GM23248 (cell line): ENCODE results near the gene TMEM237. TPM values are rescaled to one million over a fixed set of nuclear protein-coding genes. Genes with fewer than 3 reads are reported as not detected.

ENCODE experiments used
- DNase-seq: peaks from one replicate; pipeline ENCODE4 v3.0.0-alpha.2; 2015
- H2AFZ ChIP-seq: fragments of 200-600 bp; sonication (generic); 2 replicates; pipeline ENCODE4 v1.6.1; 2016; ENCODE audit warnings: antibody characterized with exemption
- H3F3A ChIP-seq: fragments of 200-600 bp; sonication (generic); 2 replicates; pipeline ENCODE4 v1.6.1; 2016; ENCODE audit warnings: mild to moderate bottlenecking, antibody characterized with exemption, mixed run types; ENCODE audit not compliant: insufficient read depth
- H3K27ac ChIP-seq: fragments of 200-600 bp; sonication (generic); 2 replicates; pipeline ENCODE4 v1.5.1; 2016; ENCODE audit warnings: mild to moderate bottlenecking
- H3K27me3 ChIP-seq: fragments of 200-600 bp; sonication (generic); replicated peaks from 2 replicates; pipeline ENCODE4 v1.6.1; 2016; ENCODE audit warnings: mild to moderate bottlenecking; ENCODE audit not compliant: insufficient read depth
- H3K36me3 ChIP-seq: fragments of 200-600 bp; sonication (generic); 2 replicates; pipeline ENCODE4 v1.6.1; 2016; ENCODE audit warnings: low read depth, mild to moderate bottlenecking
- H3K4me1 ChIP-seq: fragments of 200-600 bp; sonication (generic); 2 replicates; pipeline ENCODE4 v1.6.1; 2016; ENCODE audit warnings: mild to moderate bottlenecking; ENCODE audit not compliant: insufficient read depth
- H3K4me2 ChIP-seq: fragments of 200-600 bp; sonication (generic); one replicate; pipeline ENCODE4 v1.6.1; 2016; ENCODE audit warnings: mild to moderate bottlenecking; ENCODE audit not compliant: unreplicated experiment
- H3K4me3 ChIP-seq: fragments of 200-600 bp; sonication (generic); 2 replicates; pipeline ENCODE4 v1.5.1; 2016; ENCODE audit warnings: mild to moderate bottlenecking
- H3K79me2 ChIP-seq: fragments of 200-600 bp; sonication (generic); 2 replicates; pipeline ENCODE4 v1.6.1; 2016; ENCODE audit warnings: mild to moderate bottlenecking; ENCODE audit not compliant: insufficient read depth
- H3K9ac ChIP-seq: fragments of 200-600 bp; sonication (generic); 2 replicates; pipeline ENCODE4 v1.6.1; 2016; ENCODE audit warnings: mild to moderate bottlenecking
- H3K9me2 ChIP-seq: fragments of 200-600 bp; sonication (generic); 2 replicates; pipeline ENCODE4 v1.6.1; 2016; ENCODE audit warnings: mixed run types, mild to moderate bottlenecking, moderate library complexity; ENCODE audit not compliant: insufficient read depth
- H3K9me3 ChIP-seq: fragments of 200-600 bp; sonication (generic); one replicate; pipeline ENCODE4 v1.6.1; 2017; ENCODE audit warnings: low read depth
- H4K20me1 ChIP-seq: fragments of 200-600 bp; sonication (generic); 2 replicates; pipeline ENCODE4 v1.6.0; 2016; ENCODE audit not compliant: insufficient read depth
- EZH2 ChIP-seq: fragments of 200-600 bp; sonication (generic); IDR thresholded peaks from 2 replicates; pipeline ENCODE4 v1.6.1; 2018; ENCODE audit warnings: antibody characterized with exemption, mild to moderate bottlenecking; ENCODE audit not compliant: insufficient read depth, poor library complexity, severe bottlenecking
- EZH2phosphoT487 ChIP-seq: fragments of 200-600 bp; sonication (generic); IDR thresholded peaks from 2 replicates; pipeline ENCODE4 v1.6.1; 2018; ENCODE audit warnings: antibody characterized with exemption, moderate library complexity, mild to moderate bottlenecking, low read depth; ENCODE audit not compliant: insufficient read depth
- WGBS, 2 experiments: methylation state at CpG; one replicate each; pipeline ENCODE4 v1.1.6; 2015 to 2017; ENCODE audit warnings: low lambda C conversion rate in 2 of 2, low coverage in 1 of 2; ENCODE audit errors: missing lambda C conversion rate in 2 of 2; 5-methylcytosine and 5-hydroxymethylcytosine counted together
- in situ Hi-C: fragments of 300-500 bp; cut with MboI; formaldehyde crosslinking; loops from 2 replicates; pipeline ENCODE4 v1.15.0; 2020
- polyA plus RNA-seq: library from polyadenylated mRNA; unstranded; fragments of >200 nt; fragmentation: Nextera tagmentation; extraction: Ambion mirVana; gene quantifications from 2 replicates; pipeline ENCODE4 v1.2.1, GENCODE V29; 2016
- total RNA-seq: library from RNA; depleted of rRNA; stranded (reverse); fragments of >200 nt; shearing (Covaris generic); gene quantifications from 2 replicates; pipeline ENCODE4 v1.2.3, GENCODE V29; 2014

The TMEM237 gene
- total and polyA plus RNA-seq, 2 experiments from 2014 or later: 77.5 to 95.5 TPM

GRCh38 chr2:201649442-201649841, 6.1 kb upstream of the TMEM237 start:
- H3K27ac ChIP-seq: no peak overlapping the region
- peaks cover 28% of the 10 kb centered on the region for H3K4me1 ChIP-seq
- no peaks in the 10 kb centered on the region for H3K9me3 ChIP-seq
- H4K20me1 ChIP-seq: no peaks in the 10 kb centered on the region
- H3K9ac ChIP-seq: no peak overlapping the region
- peaks cover 26% of the 10 kb centered on the region for H3F3A ChIP-seq
- no peak for TF ChIP-seq EZH2
- TF ChIP-seq EZH2phosphoT487: no peak
- no peaks in the 10 kb centered on the region for H3K27me3 ChIP-seq
- H3K4me3 ChIP-seq: no peak overlapping the region
- H3K4me2 ChIP-seq: no peak overlapping the region
- no peaks in the 10 kb centered on the region for H3K79me2 ChIP-seq
- 90 to 100% methylated on average over 2 of the region's 2 CpGs for WGBS, 2 experiments
- no peaks in the 10 kb centered on the region for H3K9me2 ChIP-seq
- H2AFZ ChIP-seq: no peak overlapping the region
- DNase-seq: no peak
- H3K36me3 ChIP-seq: no peaks in the 10 kb centered on the region
- in situ Hi-C loops: no loop called here

DNA sequence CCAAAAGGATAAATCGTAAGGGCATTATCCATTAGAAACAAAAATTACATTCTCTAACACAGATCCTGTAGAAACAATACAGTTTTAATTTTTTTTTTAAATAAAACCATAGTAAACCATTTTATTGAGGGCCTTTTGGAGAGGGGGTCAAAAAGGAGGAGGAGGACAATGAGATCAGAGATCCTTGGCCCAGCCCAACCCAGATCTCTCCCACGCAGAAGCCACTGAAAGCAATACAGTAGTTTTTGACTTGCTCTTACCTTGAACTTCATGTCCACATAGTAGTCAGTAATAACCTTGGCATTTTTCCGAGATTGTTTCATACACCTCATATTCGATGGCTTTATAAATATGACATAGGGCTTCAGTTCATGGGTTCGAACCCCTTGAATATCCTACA, 4.1 kb upstream of the TMEM237 start:
- TF ChIP-seq EZH2 (no peak), EZH2phosphoT487 (no peak)
- H3K9ac ChIP-seq: no peak overlapping the region
- in situ Hi-C loops: no loop called here
- H3K4me3 ChIP-seq: no peak overlapping the region
- DNase-seq: no peak
- H3K9me3 ChIP-seq: no peaks in the 10 kb centered on the region
- H3K36me3 ChIP-seq: no peaks in the 10 kb centered on the region
- H2AFZ ChIP-seq: no peak overlapping the region
- no peaks in the 10 kb centered on the region for H4K20me1 ChIP-seq
- H3K27ac ChIP-seq: no peak overlapping the region
- H3K27me3 ChIP-seq: no peaks in the 10 kb centered on the region
- peaks cover 20% of the 10 kb centered on the region for H3K4me1 ChIP-seq
- H3F3A ChIP-seq: peaks cover 19% of the 10 kb centered on the region; the same call in 1 of the 2 replicates
- no peak overlapping the region for H3K4me2 ChIP-seq
- no peaks in the 10 kb centered on the region for H3K9me2 ChIP-seq
- WGBS, 2 experiments: 93 to 95% methylated on average over 5 of the region's 5 CpGs
- H3K79me2 ChIP-seq: 0 out of 2 replicates have a peak, but pooled peaks cover 5% of the 10 kb centered on the region

GRCh38 chr2:201644001-201644400, 698 bp upstream of the TMEM237 start:
- peak; percentile 64 for DNase-seq
- WGBS, 2 experiments: 0 to 2% methylated on average over 8 of the region's 8 CpGs
- TF ChIP-seq EZH2phosphoT487 (no peak), EZH2 (no peak)
- H3K4me2 ChIP-seq: peak overlapping the region; percentile 94
- no peaks in the 10 kb centered on the region for H3K36me3 ChIP-seq
- H3K4me1 ChIP-seq: peaks cover 15% of the 10 kb centered on the region
- peaks cover 15% of the 10 kb centered on the region; the same call in 1 of the 2 replicates for H3F3A ChIP-seq
- peak overlapping the region; percentile 91 for H3K4me3 ChIP-seq
- peaks cover 38% of the 10 kb centered on the region for H3K79me2 ChIP-seq
- H4K20me1 ChIP-seq: no peaks in the 10 kb centered on the region
- H3K9ac ChIP-seq: peak overlapping the region; percentile 99
- peak overlapping the region; percentile 87 for H2AFZ ChIP-seq
- H3K9me3 ChIP-seq: no peaks in the 10 kb centered on the region
- in situ Hi-C loops: no loop called here
- peak overlapping the region; percentile 96 for H3K27ac ChIP-seq
- H3K27me3 ChIP-seq: no peaks in the 10 kb centered on the region
- H3K9me2 ChIP-seq: no peaks in the 10 kb centered on the region

GRCh38 chr2:201642579-201643215, 606 bp downstream of the TMEM237 start:
- Histone ChIP-seq H3K9ac (peak overlapping the region; percentile 99), H3K4me3 (peak overlapping the region; percentile 91), H3K9me3 (no peaks in the 10 kb centered on the region), H3F3A (peaks cover 15% of the 10 kb centered on the region; the same call in 1 of the 2 replicates), H3K9me2 (no peaks in the 10 kb centered on the region), H3K27me3 (no peaks in the 10 kb centered on the region), H3K79me2 (peaks cover 45% of the 10 kb centered on the region), H3K36me3 (0 out of 2 replicates have a peak, but pooled peaks cover 10% of the 10 kb centered on the region), H4K20me1 (no peaks in the 10 kb centered on the region), H3K27ac (peak overlapping the region; percentile 96), H2AFZ (peak overlapping the region; percentile 87), H3K4me1 (peaks cover 15% of the 10 kb centered on the region), H3K4me2 (peak overlapping the region; percentile 94)
- TF ChIP-seq EZH2phosphoT487 (no peak), EZH2 (no peak)
- in situ Hi-C loops: no loop called here
- WGBS, 2 experiments: 0 to 1% methylated on average over 55 to 56 of the region's 56 CpGs
- peak; percentile 91 for DNase-seq
